HG03066 (cell line): ENCODE data around the gene ARHGEF40.

Experiments
- ATAC-seq: cut with Tn5 transposase; IDR thresholded peaks from one replicate; pipeline ENCODE4 v1.9.1; 2021; ENCODE audit warnings: low read depth; ENCODE audit not compliant: unreplicated experiment

The ARHGEF40 gene

DNA sequence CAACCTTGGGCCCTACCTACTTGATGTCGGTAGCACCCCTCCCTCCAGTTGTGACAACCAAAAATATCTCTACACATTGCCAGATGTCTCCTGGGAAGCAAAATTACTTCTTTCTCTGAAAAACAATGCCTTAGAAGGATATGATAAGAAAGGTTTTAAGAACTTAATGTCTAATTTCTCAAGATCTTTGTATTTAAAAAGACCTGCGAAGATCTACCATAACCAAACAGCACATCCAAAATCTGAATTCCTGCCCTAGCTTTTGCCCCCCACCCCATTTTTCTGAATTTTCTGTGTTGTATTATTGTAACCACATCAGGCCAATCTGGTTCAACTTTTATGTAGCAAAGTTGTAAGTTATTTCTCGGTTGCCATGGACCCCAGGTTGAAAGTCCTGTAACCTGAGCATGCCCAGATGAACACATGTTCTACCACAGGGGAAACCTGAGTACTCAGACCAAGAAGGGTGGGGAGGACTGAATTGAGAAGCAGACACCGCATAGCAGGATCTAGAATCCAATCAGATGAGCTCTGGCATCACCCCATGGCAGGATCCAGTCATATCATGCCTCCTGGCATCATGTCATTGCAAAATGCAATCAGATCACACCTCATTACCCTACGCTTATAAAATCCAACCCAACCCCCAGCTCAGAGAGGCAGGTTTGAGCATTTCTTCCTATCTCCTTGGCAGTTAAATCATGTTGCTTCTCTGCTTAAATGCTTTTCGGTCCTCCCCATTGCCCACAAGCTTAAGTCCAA lies 39.5 kb downstream of the ARHGEF40 start:
- no peak for ATAC-seq

DNA sequence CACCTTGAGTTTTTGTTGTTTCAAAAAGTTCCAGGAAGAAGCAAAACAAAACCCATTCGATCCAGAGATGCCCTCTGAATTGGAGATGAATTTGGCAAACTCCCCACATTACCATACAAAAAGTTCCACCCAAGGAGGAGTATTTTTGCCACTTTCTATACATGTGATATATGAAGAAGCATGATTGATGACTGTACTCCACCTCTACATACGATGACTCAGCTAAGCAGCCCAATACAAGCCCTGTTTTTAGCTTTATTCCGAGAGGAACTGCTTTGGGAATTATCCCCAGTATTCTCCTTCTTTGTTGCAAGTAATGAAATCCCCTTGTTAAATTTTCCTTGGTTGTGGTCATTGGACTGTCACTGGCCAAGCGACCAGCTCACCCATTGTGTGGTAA lies 42.2 kb downstream of the ARHGEF40 start:
- no peak for ATAC-seq

DNA sequence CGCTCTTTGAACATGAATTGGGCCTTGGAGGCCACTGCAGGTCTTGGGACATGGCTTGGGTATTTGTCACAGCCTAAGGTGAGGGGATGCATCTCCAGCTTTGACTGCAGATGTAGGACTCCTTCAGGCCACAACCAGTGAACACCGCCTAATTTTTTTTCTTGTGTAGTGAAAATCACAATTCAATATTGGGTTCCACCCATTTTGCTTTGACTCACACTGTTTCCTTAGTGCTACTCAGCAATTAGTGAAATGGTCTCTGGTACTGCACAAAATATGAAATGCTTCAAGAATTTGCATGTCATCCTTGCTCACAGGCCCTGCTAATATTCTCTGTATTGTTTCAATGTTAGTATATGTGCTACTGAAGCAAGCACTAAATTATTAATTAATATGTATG lies 43.3 kb downstream of the ARHGEF40 start:
- no peak for ATAC-seq

- no peak for ATAC-seq
Observed at GRCh38 chr14:21118933-21119332, 48.8 kb downstream of the ARHGEF40 start.

DNA sequence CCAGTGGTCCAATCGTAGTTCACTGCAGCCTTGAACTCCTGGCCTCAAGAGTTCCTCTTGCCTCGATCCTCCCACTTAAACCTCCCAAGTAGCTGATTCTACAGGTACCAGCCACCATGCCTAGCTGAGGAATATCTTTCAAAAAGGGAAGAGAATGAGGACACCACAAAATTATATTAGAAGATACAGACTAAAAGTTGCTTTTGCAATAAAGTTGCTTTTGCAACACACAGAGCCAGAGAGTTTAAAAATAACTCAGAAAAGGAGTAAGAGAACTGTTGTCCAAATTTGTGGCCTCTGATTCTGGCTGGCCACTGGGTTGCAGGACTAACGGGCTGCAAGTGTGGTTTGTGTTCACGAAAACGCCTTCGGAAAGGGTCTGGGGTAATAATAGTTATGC lies 50.6 kb downstream of the ARHGEF40 start:
- ATAC-seq, result no peak

DNA sequence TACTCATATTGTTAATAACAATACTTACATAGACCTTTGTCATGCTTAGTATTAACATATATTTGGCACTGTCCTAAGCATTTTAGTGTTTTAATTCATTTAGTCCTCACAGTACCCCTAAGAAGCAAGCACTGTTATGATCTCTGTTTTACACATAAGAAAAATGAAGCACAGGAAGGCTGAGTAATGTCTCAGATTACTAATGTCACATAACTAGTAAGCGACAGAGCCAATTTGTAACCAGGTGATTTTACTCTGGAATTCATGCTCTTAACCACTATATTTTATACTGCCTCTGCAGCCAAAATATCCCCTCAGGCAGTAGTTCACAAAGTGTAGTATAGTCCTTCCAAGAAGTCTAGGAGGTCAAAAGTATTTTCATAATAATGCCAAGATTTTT lies 51.0 kb downstream of the ARHGEF40 start:
- ATAC-seq, result no peak

DNA sequence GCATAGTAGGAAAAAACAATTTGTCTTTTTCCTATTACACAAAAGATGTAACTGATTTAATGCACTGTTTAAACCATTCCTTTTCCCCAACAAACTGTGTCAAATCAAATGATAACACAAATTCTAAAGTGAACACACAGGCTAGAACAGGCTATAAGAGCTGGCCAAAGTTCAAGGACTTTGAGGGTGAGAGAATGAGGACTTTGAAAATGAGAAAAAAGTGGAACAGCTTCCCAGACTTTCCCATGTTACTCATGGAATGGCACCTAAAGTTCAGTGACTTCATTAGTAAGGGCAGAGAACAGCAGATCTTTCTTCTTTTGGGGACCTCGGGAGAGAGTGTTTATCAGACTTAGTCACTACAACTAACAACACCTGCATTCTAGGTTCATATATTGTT lies 53.3 kb downstream of the ARHGEF40 start:
- no peak for ATAC-seq

DNA sequence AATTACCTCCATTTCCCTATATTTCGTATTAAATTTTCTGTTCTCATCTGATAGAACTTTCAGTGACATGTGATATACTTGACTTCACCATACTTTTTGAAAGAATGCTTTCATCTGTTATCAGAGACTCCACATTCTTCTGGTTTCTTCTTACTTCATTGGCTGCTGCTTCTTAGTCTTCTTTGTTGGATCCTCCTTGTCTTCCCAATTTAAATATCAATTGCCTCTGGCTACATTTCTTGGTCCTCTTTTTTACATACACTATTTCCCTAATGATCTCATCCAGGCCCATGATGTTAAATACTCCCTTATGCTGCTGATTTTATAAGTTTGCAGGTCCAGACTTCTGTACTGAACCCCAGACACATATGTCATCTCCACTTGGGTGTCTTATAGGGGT lies 63.8 kb downstream of the ARHGEF40 start:
- ATAC-seq, result no peak

GRCh38 chr14:21136024-21136423 lies 65.9 kb downstream of the ARHGEF40 start:
- ATAC-seq, result no peak
